Measurements from ENCODE around the gene CHN2.

Gene CHN2

GRCh38 chr7:29299086-29299485 lies 104.5 kb downstream of the CHN2 start:
- TF ChIP-seq, protein P1, sequence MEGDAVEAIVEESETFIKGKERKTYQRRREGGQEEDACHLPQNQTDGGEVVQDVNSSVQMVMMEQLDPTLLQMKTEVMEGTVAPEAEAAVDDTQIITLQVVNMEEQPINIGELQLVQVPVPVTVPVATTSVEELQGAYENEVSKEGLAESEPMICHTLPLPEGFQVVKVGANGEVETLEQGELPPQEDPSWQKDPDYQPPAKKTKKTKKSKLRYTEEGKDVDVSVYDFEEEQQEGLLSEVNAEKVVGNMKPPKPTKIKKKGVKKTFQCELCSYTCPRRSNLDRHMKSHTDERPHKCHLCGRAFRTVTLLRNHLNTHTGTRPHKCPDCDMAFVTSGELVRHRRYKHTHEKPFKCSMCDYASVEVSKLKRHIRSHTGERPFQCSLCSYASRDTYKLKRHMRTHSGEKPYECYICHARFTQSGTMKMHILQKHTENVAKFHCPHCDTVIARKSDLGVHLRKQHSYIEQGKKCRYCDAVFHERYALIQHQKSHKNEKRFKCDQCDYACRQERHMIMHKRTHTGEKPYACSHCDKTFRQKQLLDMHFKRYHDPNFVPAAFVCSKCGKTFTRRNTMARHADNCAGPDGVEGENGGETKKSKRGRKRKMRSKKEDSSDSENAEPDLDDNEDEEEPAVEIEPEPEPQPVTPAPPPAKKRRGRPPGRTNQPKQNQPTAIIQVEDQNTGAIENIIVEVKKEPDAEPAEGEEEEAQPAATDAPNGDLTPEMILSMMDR (IDR thresholded peaks at IDR 0.05; ENCODE audit: low read depth, low read length), result no peak
- H3K9me3 ChIP-seq (ENCODE audit: severe bottlenecking), result no peaks in the 10 kb centered on the region
- H3K4me3 ChIP-seq (ENCODE audit: low read depth, low read length), result no peak overlapping the region
- no peaks in the 10 kb centered on the region for H3K36me3 ChIP-seq
- DNase-seq, result no peak
- no peak overlapping the region for H3K27ac ChIP-seq
- H3K27me3 ChIP-seq (ENCODE audit: insufficient read depth, low read depth, severe bottlenecking), result no peaks in the 10 kb centered on the region

GRCh38 chr7:29300026-29300480 lies 105.5 kb downstream of the CHN2 start:
- Histone ChIP-seq H3K9me3 (ENCODE audit: severe bottlenecking) (no peaks in the 10 kb centered on the region), H3K4me3 (ENCODE audit: low read depth, low read length) (no peak overlapping the region), H3K36me3 (no peaks in the 10 kb centered on the region), H3K27me3 (ENCODE audit: insufficient read depth, low read depth, severe bottlenecking) (no peaks in the 10 kb centered on the region), H3K27ac (no peak overlapping the region)
- DNase-seq, result no peak
- TF ChIP-seq, protein P1 (IDR thresholded peaks at IDR 0.05; ENCODE audit: low read depth, low read length), result no peak

DNA sequence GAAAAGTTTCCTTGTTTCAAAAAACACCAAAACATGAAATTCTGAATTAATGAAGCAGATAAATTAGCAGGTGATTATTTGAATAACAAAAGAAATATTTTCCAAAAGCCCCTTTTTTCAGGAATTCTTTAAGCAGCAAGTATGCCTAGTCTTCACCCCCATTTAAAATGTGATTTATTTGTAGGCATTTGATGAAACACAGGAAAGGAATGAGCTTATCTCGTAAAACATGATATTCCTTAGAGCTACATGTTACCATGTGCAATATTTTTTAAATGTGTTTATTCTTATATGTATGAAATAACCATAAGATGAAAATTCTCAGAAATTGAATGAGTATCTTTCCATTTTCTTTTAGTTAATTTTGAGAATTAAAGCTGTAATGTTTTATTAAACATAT lies 106.1 kb downstream of the CHN2 start:
- no peak for DNase-seq
- TF ChIP-seq, protein P1 (IDR thresholded peaks at IDR 0.05; ENCODE audit: low read depth, low read length), result no peak
- Histone ChIP-seq H3K27me3 (ENCODE audit: insufficient read depth, low read depth, severe bottlenecking) (no peaks in the 10 kb centered on the region), H3K4me3 (ENCODE audit: low read depth, low read length) (no peak overlapping the region), H3K27ac (no peak overlapping the region), H3K9me3 (ENCODE audit: severe bottlenecking) (no peaks in the 10 kb centered on the region), H3K36me3 (no peaks in the 10 kb centered on the region)

DNA sequence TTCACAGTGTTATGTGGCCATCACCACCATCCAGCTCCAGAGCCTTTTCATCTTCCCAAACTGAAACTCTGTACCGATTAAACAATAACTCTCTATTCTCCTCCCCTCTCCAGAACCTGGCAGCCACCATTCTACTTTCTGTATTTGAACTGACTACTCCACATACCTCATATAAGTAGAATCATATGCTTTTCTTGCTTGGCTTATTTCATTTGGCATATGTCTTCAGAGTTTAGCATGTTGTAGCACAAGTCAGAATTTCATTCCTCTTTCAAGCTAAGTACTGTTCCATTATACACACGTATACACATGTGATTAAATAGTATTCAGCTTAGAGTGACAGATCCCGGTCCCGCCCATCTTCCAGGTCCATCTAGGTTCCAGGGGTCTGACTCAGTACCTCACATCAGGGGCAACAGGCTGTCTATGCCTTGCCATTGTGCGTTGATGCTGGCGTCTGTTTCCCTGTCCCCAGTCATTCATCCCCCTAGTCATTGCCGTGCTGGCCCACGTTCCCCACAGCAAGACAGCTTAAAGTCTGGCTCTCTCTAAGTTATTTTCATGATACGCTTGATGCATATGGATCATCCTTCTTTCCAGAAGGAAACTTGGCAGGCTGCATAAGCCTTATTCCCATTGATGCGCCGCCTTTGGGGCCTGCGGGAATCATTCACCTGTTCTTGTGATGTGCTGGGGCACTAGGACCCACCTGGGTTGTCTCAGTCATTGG lies 108.3 kb downstream of the CHN2 start:
- H3K36me3 ChIP-seq, result no peaks in the 10 kb centered on the region
- TF ChIP-seq, protein P1 (IDR thresholded peaks at IDR 0.05; ENCODE audit: low read depth, low read length), result no peak
- no peak overlapping the region for H3K4me3 ChIP-seq (ENCODE audit: low read depth, low read length)
- DNase-seq, result no peak
- no peaks in the 10 kb centered on the region for H3K9me3 ChIP-seq (ENCODE audit: severe bottlenecking)
- no peaks in the 10 kb centered on the region for H3K27me3 ChIP-seq (ENCODE audit: insufficient read depth, low read depth, severe bottlenecking)
- H3K27ac ChIP-seq, result no peak overlapping the region

DNA sequence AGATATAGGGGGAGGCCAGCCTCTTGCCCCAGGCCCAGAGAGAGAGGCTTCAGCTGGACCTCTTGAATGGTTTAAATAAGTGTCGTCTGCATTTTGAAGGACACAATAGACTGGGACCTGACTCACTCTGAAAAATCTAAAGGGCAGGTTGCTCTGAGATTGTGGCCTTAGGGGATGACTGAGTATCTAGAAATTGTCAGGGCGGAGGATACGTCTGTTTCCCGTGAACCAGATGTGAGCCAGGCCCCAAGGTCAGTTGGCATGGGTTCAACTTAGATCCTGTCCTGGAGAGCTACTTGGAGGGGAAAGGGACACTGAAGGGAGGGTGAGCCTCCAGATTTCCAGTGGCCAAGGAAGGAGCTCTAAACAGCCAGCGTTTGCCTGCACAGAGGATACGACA lies 110.2 kb downstream of the CHN2 start:
- no peaks in the 10 kb centered on the region for H3K9me3 ChIP-seq (ENCODE audit: severe bottlenecking)
- no peaks in the 10 kb centered on the region for H3K27me3 ChIP-seq (ENCODE audit: insufficient read depth, low read depth, severe bottlenecking)
- no peak overlapping the region for H3K27ac ChIP-seq
- TF ChIP-seq, protein P1 (IDR thresholded peaks at IDR 0.05; ENCODE audit: low read depth, low read length), result no peak
- no peaks in the 10 kb centered on the region for H3K36me3 ChIP-seq
- no peak overlapping the region for H3K4me3 ChIP-seq (ENCODE audit: low read depth, low read length)
- DNase-seq, result no peak

All from WERI-Rb-1 (cell line).